SJSA1 (cell line): Measurements from ENCODE around the gene FHL2. TPM values are rescaled to one million over a fixed set of nuclear protein-coding genes. Genes with fewer than 3 reads are reported as not detected.

ENCODE experiments used
- DNase-seq, 2 experiments: peaks; one replicate each; pipeline ENCODE4 v3.0.0-alpha.2; 2015 to 2020; ENCODE audit warnings: low spot score in 2 of 2, low read depth in 1 of 2
- H3K27ac ChIP-seq: fragments of 250-450 bp; sonication (Bioruptor Pico); 2 replicates; pipeline ENCODE4 v1.5.1; 2020; ENCODE audit warnings: mild to moderate bottlenecking, moderate library complexity
- H3K27me3 ChIP-seq: fragments of 250-450 bp; sonication (Bioruptor Pico); replicated peaks from 2 replicates; pipeline ENCODE4 v1.5.1; 2020; ENCODE audit warnings: mild to moderate bottlenecking, moderate library complexity
- H3K36me3 ChIP-seq: fragments of 250-450 bp; sonication (Bioruptor Pico); 2 replicates; pipeline ENCODE4 v1.5.1; 2020; ENCODE audit warnings: mild to moderate bottlenecking
- H3K4me1 ChIP-seq: fragments of 250-450 bp; sonication (Bioruptor Pico); replicated peaks from 2 replicates; pipeline ENCODE4 v1.6.1; 2021; ENCODE audit warnings: mild to moderate bottlenecking
- H3K4me3 ChIP-seq: fragments of 250-450 bp; sonication (Bioruptor Pico); 2 replicates; pipeline ENCODE4 v1.5.1; 2020; ENCODE audit warnings: mild to moderate bottlenecking
- H3K9me3 ChIP-seq: fragments of 250-450 bp; sonication (Bioruptor Pico); replicated peaks from 2 replicates; pipeline ENCODE4 v1.5.1; 2020; ENCODE audit warnings: mild to moderate bottlenecking
- total RNA-seq: library from RNA; depleted of rRNA; stranded (reverse); fragments of >200 nt; shearing (Covaris generic); gene quantifications from 2 replicates; pipeline ENCODE4 v1.2.3, GENCODE V29; 2014

The FHL2 gene
- total RNA-seq, 1 experiment from 2014 or later: 190 TPM

- Histone ChIP-seq H3K27ac (peak overlapping the region; percentile 92), H3K9me3 (no peaks in the 10 kb centered on the region), H3K4me3 (no peak overlapping the region), H3K36me3 (peaks cover 89% of the 10 kb centered on the region), H3K4me1 (peaks cover 95% of the 10 kb centered on the region), H3K27me3 (no peaks in the 10 kb centered on the region)
- DNase-seq: no peak
Measured at GRCh38 chr2:105376010-105376409, 22.8 kb downstream of the FHL2 start.

DNA sequence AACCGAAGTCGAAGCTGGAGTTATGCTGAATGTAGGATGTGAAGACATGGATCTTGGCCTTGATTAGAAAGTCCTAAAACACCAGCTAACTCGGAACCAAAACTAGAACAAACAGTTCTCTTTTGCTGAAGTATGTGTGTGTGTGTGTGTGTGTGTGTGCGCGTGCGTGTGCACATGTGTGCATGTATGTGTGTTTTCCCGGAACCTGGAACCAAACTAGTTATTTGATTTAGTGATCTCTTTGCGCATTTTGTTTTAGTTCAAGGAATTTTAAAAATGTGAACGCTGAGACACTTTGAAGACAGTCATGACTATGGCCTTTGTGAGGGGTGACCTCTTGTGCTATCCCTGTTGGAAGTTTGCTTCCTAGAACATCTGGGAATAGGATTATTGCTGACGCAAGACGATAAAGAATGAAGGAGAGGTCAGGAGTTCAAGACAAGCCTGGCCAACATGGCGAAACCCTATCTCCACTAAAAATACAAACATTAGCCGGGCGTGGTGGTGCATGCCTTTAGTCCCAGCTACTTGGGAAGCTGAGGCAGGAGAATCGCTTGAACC lies 23.8 kb downstream of the FHL2 start:
- DNase-seq: peak; percentile 75 to 91
- peaks cover 92% of the 10 kb centered on the region for H3K4me1 ChIP-seq
- H3K4me3 ChIP-seq: no peak overlapping the region
- peak overlapping the region; percentile 92 for H3K27ac ChIP-seq
- H3K27me3 ChIP-seq: no peaks in the 10 kb centered on the region
- no peaks in the 10 kb centered on the region for H3K9me3 ChIP-seq
- H3K36me3 ChIP-seq: peaks cover 89% of the 10 kb centered on the region

GRCh38 chr2:105373895-105374401 lies 24.9 kb downstream of the FHL2 start:
- Histone ChIP-seq H3K27ac (peak overlapping the region; percentile 92), H3K36me3 (peaks cover 89% of the 10 kb centered on the region), H3K4me3 (no peak overlapping the region), H3K9me3 (no peaks in the 10 kb centered on the region), H3K4me1 (peaks cover 89% of the 10 kb centered on the region), H3K27me3 (no peaks in the 10 kb centered on the region)
- peak; percentile 94 to 95 for DNase-seq

DNA sequence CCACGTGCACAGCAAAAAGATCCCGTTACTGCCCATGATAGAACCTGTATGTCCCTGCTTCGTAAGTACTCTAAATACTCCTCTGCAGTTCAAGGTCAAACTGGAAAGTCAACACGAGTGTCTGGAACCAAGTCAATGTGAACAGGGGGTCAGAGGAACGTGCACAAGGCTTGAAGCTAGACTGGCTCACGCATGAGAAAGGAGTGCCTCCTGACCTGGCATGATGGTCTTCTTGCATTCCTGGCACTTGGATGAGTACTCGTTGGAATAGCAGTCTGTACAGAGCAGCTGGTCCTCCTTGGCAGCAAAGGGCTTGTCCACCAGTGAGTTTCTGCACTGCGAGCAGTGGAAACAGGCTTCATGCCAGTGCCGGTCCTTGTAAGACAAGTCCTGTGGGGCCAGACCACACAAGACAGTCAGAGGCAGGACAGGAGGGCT lies 25.5 kb downstream of the FHL2 start:
- Histone ChIP-seq H3K27me3 (no peaks in the 10 kb centered on the region), H3K9me3 (no peaks in the 10 kb centered on the region), H3K36me3 (peaks cover 89% of the 10 kb centered on the region), H3K27ac (peak overlapping the region; percentile 92), H3K4me1 (peaks cover 83% of the 10 kb centered on the region), H3K4me3 (no peak overlapping the region)
- DNase-seq: peak in 1 of 2 experiments; percentile 79

- Histone ChIP-seq H3K27ac (no peak overlapping the region), H3K4me1 (peaks cover 67% of the 10 kb centered on the region), H3K9me3 (no peaks in the 10 kb centered on the region), H3K4me3 (no peak overlapping the region), H3K27me3 (no peaks in the 10 kb centered on the region), H3K36me3 (peaks cover 90% of the 10 kb centered on the region)
- DNase-seq: no peak
Measured at GRCh38 chr2:105371810-105372209, 27.0 kb downstream of the FHL2 start.

- no peak for DNase-seq
- no peak overlapping the region for H3K27ac ChIP-seq
- H3K9me3 ChIP-seq: no peaks in the 10 kb centered on the region
- peaks cover 92% of the 10 kb centered on the region for H3K36me3 ChIP-seq
- H3K4me3 ChIP-seq: no peak overlapping the region
- H3K4me1 ChIP-seq: peaks cover 61% of the 10 kb centered on the region
- no peaks in the 10 kb centered on the region for H3K27me3 ChIP-seq
Measured at GRCh38 chr2:105371156-105371555, 27.7 kb downstream of the FHL2 start.

- peak; percentile 64 to 87 for DNase-seq
Measured at GRCh38 chr2:105369777-105370690, 28.8 kb downstream of the FHL2 start.

DNA sequence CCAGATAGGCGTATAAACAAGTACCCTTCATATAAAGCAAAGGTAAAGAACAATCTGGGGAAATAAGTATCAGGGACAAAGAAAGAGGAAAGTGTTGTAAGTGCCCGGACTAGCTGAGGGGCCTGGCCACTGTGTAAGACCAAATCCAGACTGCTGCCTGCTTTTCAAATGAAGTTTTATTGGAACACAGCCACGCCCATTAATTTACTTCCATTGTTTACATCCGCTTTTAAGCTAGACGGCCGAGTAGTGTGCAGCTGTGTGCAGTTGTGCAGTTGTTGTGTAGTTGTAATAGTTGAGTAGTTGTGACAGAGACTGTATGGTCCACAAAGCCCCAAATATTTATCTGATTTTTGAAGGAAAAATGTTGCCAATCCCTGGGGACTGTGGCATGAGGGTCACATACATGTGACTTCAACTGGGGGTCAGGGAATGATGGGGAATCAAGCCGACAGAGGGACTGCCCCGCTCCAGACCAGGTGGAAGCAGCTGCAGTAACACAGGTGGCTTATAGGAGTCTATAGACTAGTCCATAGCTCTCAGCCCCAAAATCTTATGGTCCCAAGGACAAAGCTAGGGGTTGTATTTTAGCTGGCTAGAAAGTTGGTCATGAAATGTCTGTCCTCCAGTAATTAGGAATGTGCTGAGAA lies 30.0 kb downstream of the FHL2 start:
- Histone ChIP-seq H3K27me3 (no peaks in the 10 kb centered on the region), H3K36me3 (peaks cover 98% of the 10 kb centered on the region), H3K9me3 (no peaks in the 10 kb centered on the region), H3K4me3 (no peak overlapping the region), H3K4me1 (peaks cover 38% of the 10 kb centered on the region), H3K27ac (no peak overlapping the region)
- DNase-seq: no peak

More at GRCh38 chr2:105369777-105370690, 28.8 kb downstream of the FHL2 start:
- Histone ChIP-seq H3K4me3 (no peak overlapping the region), H3K27me3 (no peaks in the 10 kb centered on the region), H3K27ac (no peak overlapping the region), H3K4me1 (peaks cover 50% of the 10 kb centered on the region), H3K36me3 (peaks cover 94% of the 10 kb centered on the region), H3K9me3 (no peaks in the 10 kb centered on the region)

DNA sequence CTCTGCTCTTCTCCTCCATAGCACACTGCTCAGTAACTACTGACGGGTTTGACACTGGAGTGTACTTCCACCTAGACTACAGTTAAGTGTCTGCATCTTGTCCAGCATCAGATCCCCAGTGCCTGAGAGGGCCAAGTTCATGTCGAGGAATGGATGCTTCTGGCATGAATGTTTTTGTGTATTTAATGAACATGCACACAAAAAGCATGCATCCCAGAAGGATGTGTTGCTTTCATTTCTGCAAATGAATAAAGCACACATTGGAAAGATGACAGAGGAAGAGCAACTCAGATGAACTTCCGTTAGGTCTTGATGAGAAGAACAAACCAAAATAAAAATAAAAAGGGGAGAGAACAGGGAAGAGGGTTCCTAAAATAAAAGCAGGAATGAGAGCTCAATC lies 33.6 kb downstream of the FHL2 start:
- Histone ChIP-seq H3K4me1 (peaks cover 7% of the 10 kb centered on the region), H3K27me3 (no peaks in the 10 kb centered on the region), H3K27ac (no peak overlapping the region), H3K9me3 (no peaks in the 10 kb centered on the region), H3K36me3 (peaks cover 100% of the 10 kb centered on the region), H3K4me3 (no peak overlapping the region)
- no peak for DNase-seq

DNA sequence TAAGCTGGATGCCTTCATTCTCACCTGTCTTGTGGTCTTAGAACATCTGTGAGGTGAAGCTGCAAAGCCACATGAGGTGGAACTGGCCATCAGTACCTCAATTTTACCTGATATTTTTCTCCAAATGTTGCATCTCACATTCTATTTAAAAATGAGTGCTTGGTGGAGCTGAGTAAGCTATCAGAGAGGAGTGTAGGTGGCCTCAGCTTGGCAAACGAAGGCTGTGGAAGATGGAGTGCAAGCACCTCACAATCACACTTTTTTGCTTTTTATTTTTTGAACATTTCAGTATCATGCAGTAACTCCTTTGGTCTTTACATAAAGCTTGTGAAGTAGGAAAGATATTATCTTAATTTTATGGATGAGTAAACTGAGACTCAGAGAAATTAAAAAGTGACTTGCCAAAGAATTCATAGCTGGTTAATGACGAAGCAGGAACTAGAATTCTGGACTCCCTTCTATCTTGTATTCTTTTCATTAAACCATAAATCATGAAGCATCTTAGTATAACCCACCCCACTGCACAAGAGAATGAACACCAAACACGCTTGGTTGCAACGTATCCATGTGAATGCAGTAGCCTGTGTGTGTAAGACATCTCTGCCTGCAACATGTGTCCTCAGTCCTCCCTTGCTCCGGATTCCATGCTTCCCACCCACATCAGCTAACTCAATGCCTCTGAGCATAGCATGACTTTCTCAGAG lies 34.3 kb downstream of the FHL2 start:
- Histone ChIP-seq H3K9me3 (no peaks in the 10 kb centered on the region), H3K4me3 (no peak overlapping the region), H3K36me3 (peaks cover 100% of the 10 kb centered on the region), H3K4me1 (peaks cover under 1% of the 10 kb centered on the region), H3K27ac (no peak overlapping the region), H3K27me3 (no peaks in the 10 kb centered on the region)
- DNase-seq: no peak

GRCh38 chr2:105362862-105363591 lies 35.8 kb downstream of the FHL2 start:
- DNase-seq: no peak
- H3K4me1 ChIP-seq: no peaks in the 10 kb centered on the region
- H3K27ac ChIP-seq: no peak overlapping the region
- no peaks in the 10 kb centered on the region for H3K9me3 ChIP-seq
- H3K4me3 ChIP-seq: no peak overlapping the region
- peaks cover 100% of the 10 kb centered on the region for H3K36me3 ChIP-seq
- no peaks in the 10 kb centered on the region for H3K27me3 ChIP-seq

DNA sequence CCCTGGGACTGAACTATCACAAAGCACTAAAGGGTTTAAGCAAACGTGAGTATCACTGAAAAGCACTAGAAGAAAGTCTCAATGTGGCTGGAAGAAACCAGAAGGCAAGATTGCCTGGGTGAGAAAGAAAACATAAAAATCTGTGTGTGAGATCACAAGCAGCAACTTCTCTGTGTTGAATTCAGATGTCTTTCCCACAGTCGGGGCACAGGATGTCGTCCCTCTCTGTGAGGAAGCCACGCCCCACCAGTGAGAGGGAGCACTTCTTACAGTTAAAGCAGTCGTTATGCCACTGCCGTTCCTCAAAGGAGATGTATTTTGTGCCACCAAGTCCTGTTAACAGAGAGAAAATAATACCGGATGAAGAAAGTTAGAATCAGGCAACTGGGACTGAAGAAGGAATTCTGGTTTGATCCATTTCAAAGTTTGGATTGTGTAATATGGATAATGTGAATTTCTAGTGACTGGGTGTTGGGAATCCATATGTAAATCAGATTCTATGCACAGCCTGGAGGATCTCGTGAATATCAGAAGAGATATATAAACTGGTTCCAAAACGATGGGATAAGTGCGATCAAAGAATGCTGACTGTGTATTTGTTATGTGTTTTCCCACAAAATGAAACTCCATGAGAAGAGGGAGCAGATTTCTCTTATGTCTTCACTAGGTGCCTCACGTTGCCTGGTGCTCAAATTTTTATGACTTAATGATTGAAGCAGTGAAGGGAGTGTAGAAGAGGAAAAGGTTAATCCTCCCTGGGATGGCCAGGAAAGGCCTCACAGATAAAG lies 37.6 kb downstream of the FHL2 start:
- Histone ChIP-seq H3K9me3 (no peaks in the 10 kb centered on the region), H3K36me3 (peaks cover 98% of the 10 kb centered on the region), H3K4me3 (no peak overlapping the region), H3K4me1 (no peaks in the 10 kb centered on the region), H3K27me3 (no peaks in the 10 kb centered on the region), H3K27ac (no peak overlapping the region)
- no peak for DNase-seq
